GM12875 (cell line): ENCODE results near the gene RNF151.

Experiments
- H3K4me3 ChIP-seq: one replicate; pipeline ENCODE4 v1.5.1; 2011; ENCODE audit warnings: low read depth, low read length, control low read depth
- TF ChIP-seq, protein P1 (sequence below): IDR thresholded peaks from 2 replicates; pipeline ENCODE4 v1.5.1; 2011; ENCODE audit warnings: low read depth, mild to moderate bottlenecking, control low read depth, inconsistent platforms, low read length, moderate library complexity, borderline replicate concordance; ENCODE audit not compliant: insufficient read depth

The RNF151 gene

DNA sequence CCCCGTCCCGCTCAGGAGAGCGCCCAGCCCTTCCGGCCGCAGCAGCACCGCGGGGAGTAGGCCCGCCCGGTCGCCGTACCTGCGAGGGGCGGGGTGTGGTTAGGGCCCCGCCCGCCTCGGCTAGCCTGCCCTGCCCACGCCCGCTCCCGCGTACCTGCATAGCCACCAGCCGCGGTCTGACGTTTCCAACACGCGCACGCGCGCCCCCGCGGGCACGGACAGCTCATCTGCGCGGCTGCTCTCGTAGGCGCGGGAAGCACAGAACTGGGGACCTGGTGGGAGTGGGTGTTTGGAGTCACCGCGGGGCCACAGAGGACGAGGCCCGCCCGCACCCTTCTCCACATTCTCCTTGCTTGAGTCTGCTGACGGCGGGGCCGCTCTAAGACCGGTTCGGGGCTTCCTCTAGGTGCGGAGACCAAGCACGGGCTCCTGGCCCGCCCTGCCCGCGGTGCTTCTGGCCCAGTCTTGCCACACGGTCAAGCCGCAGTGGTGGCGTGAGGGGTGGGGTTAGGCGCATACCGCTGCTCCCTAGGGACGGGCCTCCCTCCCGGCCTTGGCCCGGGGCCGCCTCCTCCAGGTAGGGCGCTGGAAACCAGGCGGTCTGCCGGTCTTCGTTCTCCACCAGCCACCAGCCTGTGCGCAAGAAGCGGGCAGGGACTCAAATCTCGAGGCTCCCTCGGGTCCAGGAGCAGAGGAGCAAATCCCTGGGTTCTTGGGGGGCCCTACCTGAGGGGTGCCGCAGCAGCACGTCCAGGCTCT lies 12.8 kb downstream of the RNF151 start:
- TF ChIP-seq, protein P1, sequence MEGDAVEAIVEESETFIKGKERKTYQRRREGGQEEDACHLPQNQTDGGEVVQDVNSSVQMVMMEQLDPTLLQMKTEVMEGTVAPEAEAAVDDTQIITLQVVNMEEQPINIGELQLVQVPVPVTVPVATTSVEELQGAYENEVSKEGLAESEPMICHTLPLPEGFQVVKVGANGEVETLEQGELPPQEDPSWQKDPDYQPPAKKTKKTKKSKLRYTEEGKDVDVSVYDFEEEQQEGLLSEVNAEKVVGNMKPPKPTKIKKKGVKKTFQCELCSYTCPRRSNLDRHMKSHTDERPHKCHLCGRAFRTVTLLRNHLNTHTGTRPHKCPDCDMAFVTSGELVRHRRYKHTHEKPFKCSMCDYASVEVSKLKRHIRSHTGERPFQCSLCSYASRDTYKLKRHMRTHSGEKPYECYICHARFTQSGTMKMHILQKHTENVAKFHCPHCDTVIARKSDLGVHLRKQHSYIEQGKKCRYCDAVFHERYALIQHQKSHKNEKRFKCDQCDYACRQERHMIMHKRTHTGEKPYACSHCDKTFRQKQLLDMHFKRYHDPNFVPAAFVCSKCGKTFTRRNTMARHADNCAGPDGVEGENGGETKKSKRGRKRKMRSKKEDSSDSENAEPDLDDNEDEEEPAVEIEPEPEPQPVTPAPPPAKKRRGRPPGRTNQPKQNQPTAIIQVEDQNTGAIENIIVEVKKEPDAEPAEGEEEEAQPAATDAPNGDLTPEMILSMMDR, result no peak
- H3K4me3 ChIP-seq, result no peak overlapping the region

- no peak overlapping the region for H3K4me3 ChIP-seq
- TF ChIP-seq, protein P1, result no peak
These were observed 13.5 kb downstream of the RNF151 start for GRCh38 chr16:1980030-1980769.

DNA sequence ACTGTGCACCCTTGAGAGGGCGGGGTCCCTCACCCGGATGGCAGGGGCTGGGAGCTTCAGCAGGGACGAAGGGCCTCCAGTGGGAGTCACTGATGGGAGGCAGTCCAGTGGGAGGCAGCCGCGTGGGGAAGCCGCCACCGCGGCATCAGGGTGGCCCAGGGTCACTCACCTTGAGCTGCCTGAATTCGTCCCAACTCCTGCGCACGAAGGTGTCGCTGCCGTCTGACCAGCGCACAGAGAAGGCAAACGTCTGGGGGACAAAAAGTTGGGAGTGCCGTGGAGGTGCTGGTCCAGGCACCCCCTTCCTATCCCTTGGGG lies 14.1 kb downstream of the RNF151 start:
- no peak overlapping the region for H3K4me3 ChIP-seq
- TF ChIP-seq, protein P1, result no peak

DNA sequence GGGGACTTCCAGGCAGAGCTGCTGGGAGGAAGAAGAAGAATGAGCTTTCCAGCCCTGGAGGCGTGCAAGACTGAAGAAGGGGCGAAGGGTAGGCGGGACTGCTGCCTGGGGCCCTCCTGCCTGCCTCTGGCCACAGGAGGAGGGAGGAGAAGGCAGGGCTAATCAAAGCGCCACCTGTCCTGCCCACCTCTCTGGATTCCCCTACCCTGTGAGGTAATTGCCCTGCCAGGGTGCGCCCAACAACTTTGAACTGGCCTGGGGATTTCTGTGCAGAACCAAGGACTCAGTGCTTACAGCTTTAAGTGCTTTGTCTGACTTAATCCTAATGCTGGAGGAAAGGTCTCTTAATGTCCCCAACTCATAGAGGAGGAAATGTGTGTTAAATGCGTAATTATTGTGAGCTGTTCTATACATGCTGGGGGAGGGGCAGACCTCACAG lies 14.8 kb downstream of the RNF151 start, which contains the start of gene NOXO1:
TSS of gene NOXO1 (minus strand) at position 72 of the 439 bp plus-strand sequence. CDS start 290 bp downstream, outside the sequence.
- no peak within 1 kb of the TSS for H3K4me3 ChIP-seq
- TF ChIP-seq, protein P1, result no peak

GRCh38 chr16:1982013-1982433 lies 15.4 kb downstream of the RNF151 start:
- TF ChIP-seq, protein P1, result no peak
- no peak overlapping the region for H3K4me3 ChIP-seq

- TF ChIP-seq, protein P1, result peak; percentile 26; the same call in 1 of the 2 replicates
- no peak overlapping the region for H3K4me3 ChIP-seq
These were observed 16.4 kb downstream of the RNF151 start for GRCh38 chr16:1982991-1983543.
